WTC11 (cell line): ENCODE results near the gene S100P.

Experiments used
- CTCF ChIP-seq: fragments of 200-600 bp; IDR thresholded peaks from 2 replicates; pipeline ENCODE4 v1.8.0; 2022; ENCODE audit warnings: antibody characterized with exemption
- GABPB1 ChIP-seq: sonication (generic); formaldehyde crosslinking; IDR thresholded peaks from 2 replicates; pipeline ENCODE4 v1.8.1; 2023; ENCODE audit warnings: mild to moderate bottlenecking, missing genetic modification reagents
- NR3C1 ChIP-seq: sonication (generic); formaldehyde crosslinking; conservative IDR thresholded peaks from 2 replicates; pipeline ENCODE4 v1.8.1; 2023; ENCODE audit warnings: low read depth, mild to moderate bottlenecking, missing genetic modification reagents
- TEAD4 ChIP-seq: sonication (generic); formaldehyde crosslinking; IDR thresholded peaks from 2 replicates; pipeline ENCODE4 v1.8.0; 2022; ENCODE audit warnings: mild to moderate bottlenecking, missing genetic modification reagents

- TF ChIP-seq TEAD4 (CRISPR knock-in tag) (no peak), CTCF (no peak), NR3C1 (CRISPR knock-in tag) (no peak), GABPB1 (CRISPR knock-in tag) (no peak)
Observed at GRCh38 chr4:6728320-6729029, 34.8 kb downstream of the S100P start.
